PC-3 (cell line): ENCODE data around the gene C6orf47. TPM values are rescaled to one million over a fixed set of nuclear protein-coding genes. Genes with fewer than 3 reads are reported as not detected.

Experiments used
- ATAC-seq: fragments of 200-7000 bp; cut with Tn5 transposase; 2 replicates; pipeline ENCODE4 v1.9.1; 2020; ENCODE audit warnings: mild to moderate bottlenecking, moderate library complexity
- BruUV-seq: library from RNA; stranded (reverse); fragments of 400-500 nt; replicated peaks from 2 replicates; lab custom pipeline; 2021; lab: Mats Ljungman, UMichigan
- CTCF ChIA-PET: fragments of 300-600 bp; sonication (Branson Sonifier 250); formaldehyde crosslinking; loops from one replicate; lab custom pipeline; 2022; ENCODE audit warnings: antibody characterized with exemption; lab: Charles Lee
- POLR2A ChIA-PET: fragments of 300-600 bp; sonication (Branson Sonifier 250); formaldehyde crosslinking; loops from one replicate; lab custom pipeline; 2022; ENCODE audit warnings: antibody characterized with exemption; ENCODE audit not compliant: unreplicated experiment; lab: Charles Lee
- DNase-seq: peaks from one replicate; pipeline ENCODE4 v3.0.0-alpha.2; 2015
- H2AFZ ChIP-seq: fragments of 300-600 bp; sonication (generic); 2 replicates; pipeline ENCODE4 v1.6.0; 2016; ENCODE audit warnings: antibody characterized with exemption, low read length
- H3F3A ChIP-seq: fragments of 300-600 bp; sonication (generic); one replicate; pipeline ENCODE4 v1.6.0; 2017; ENCODE audit warnings: antibody characterized with exemption, low read length, control low read depth, mild to moderate bottlenecking; ENCODE audit not compliant: unreplicated experiment
- H3K27ac ChIP-seq: fragments of 300-600 bp; sonication (generic); 2 replicates; pipeline ENCODE4 v1.5.1; 2016; ENCODE audit warnings: mild to moderate bottlenecking, low read length
- H3K27me3 ChIP-seq: fragments of 300-600 bp; sonication (generic); 2 replicates; pipeline ENCODE4 v1.6.1; 2016; ENCODE audit warnings: low read length, mixed read lengths
- H3K36me3 ChIP-seq: fragments of 300-600 bp; sonication (generic); 2 replicates; pipeline ENCODE4 v1.6.1; 2016; ENCODE audit warnings: low read depth, mixed run types, low read length, mixed read lengths
- H3K4me1 ChIP-seq: fragments of 300-600 bp; sonication (generic); 2 replicates; pipeline ENCODE4 v1.5.1; 2016; ENCODE audit warnings: low read length; ENCODE audit not compliant: insufficient read depth
- H3K4me2 ChIP-seq: fragments of 300-600 bp; sonication (generic); 2 replicates; pipeline ENCODE4 v1.6.0; 2016; ENCODE audit warnings: low read length
- H3K4me3 ChIP-seq: fragments of 300-600 bp; sonication (generic); 2 replicates; pipeline ENCODE4 v1.5.1; 2016; ENCODE audit warnings: mild to moderate bottlenecking, low read length, mixed read lengths
- H3K79me2 ChIP-seq: fragments of 300-600 bp; sonication (generic); 2 replicates; pipeline ENCODE4 v1.6.1; 2017; ENCODE audit warnings: low read length, mixed read lengths
- H3K9ac ChIP-seq: fragments of 300-600 bp; sonication (generic); 2 replicates; pipeline ENCODE4 v1.6.0; 2016; ENCODE audit warnings: mild to moderate bottlenecking, low read length
- H3K9me2 ChIP-seq: fragments of 300-600 bp; sonication (generic); replicated peaks from 2 replicates; pipeline ENCODE4 v1.6.1; 2016; ENCODE audit warnings: mixed run types, low read length, mixed read lengths
- H3K9me3 ChIP-seq: fragments of 300-600 bp; sonication (generic); 2 replicates; pipeline ENCODE4 v1.6.1; 2016; ENCODE audit warnings: low read length, mixed read lengths
- H4K20me1 ChIP-seq: fragments of 300-600 bp; sonication (generic); 2 replicates; pipeline ENCODE4 v1.6.1; 2016; ENCODE audit warnings: low read length, mixed read lengths
- EZH2 ChIP-seq: fragments of 300-600 bp; sonication (generic); IDR thresholded peaks from one replicate; pipeline ENCODE4 v1.6.1; 2017; ENCODE audit warnings: antibody characterized with exemption, mild to moderate bottlenecking, low read length; ENCODE audit not compliant: unreplicated experiment
- EZH2phosphoT487 ChIP-seq: fragments of 300-600 bp; sonication (generic); IDR thresholded peaks from 2 replicates; pipeline ENCODE4 v1.6.1; 2018; ENCODE audit warnings: mild to moderate bottlenecking, antibody characterized with exemption, low read length, borderline replicate concordance
- intact Hi-C: fragments of 100-400 bp; cut with micrococcal nuclease; formaldehyde crosslinking; loops from 2 replicates; pipeline ENCODE4 v1.9.0; 2023
- total RNA-seq: library from RNA; depleted of rRNA; stranded (reverse); fragments of >200 nt; gene quantifications from 2 replicates; pipeline ENCODE4 v1.2.3, GENCODE V29; 2014
- TF ChIP-seq, protein P1 (sequence below): fragments of 300-600 bp; sonication (generic); conservative IDR thresholded peaks from 2 replicates; pipeline ENCODE4 v1.5.1; 2017; ENCODE audit warnings: antibody characterized with exemption, low read depth, mild to moderate bottlenecking, low read length

The C6orf47 gene
- total RNA-seq, 1 experiment from 2014 or later, result 26.3 TPM

DNA sequence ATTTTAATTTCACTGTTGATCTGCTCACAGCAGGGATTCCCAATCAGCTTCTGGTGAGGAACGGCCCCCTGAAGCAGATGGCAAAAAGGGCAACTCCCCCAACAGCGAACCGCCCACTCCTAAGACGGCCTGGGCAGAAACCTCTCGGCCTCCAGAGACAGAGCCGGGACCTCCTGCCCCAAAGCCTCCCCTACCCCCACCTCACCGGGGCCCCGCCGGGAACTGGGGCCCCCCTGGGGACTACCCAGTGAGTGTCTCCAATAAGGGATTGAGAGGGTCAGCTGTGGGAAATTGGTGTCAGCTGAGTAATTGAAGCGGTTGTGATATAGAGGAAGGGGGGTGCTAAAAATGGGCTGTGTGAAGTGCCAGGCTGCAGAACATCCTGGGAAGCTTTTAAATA is 33.6 kb downstream of the C6orf47 start:
- Histone ChIP-seq H3K9ac (no peak overlapping the region), H3K79me2 (peaks cover 38% of the 10 kb centered on the region), H3K27ac (no peak overlapping the region), H3K9me2 (no peaks in the 10 kb centered on the region), H3K27me3 (no peaks in the 10 kb centered on the region), H3K4me1 (peaks cover 11% of the 10 kb centered on the region), H3K9me3 (no peaks in the 10 kb centered on the region), H3K36me3 (peaks cover 83% of the 10 kb centered on the region), H4K20me1 (peaks cover 20% of the 10 kb centered on the region), H2AFZ (no peak overlapping the region), H3F3A (no peaks in the 10 kb centered on the region), H3K4me2 (no peak overlapping the region), H3K4me3 (no peak overlapping the region)
- intact Hi-C loops, result no loop called here
- ATAC-seq (no peak), DNase-seq (no peak)
- CTCF ChIA-PET, result no interaction called here
- POLR2A ChIA-PET, result no interaction called here
- BruUV-seq, result no TSS peak
- TF ChIP-seq EZH2phosphoT487 (no peak), EZH2 (no peak)
- TF ChIP-seq, protein P1, sequence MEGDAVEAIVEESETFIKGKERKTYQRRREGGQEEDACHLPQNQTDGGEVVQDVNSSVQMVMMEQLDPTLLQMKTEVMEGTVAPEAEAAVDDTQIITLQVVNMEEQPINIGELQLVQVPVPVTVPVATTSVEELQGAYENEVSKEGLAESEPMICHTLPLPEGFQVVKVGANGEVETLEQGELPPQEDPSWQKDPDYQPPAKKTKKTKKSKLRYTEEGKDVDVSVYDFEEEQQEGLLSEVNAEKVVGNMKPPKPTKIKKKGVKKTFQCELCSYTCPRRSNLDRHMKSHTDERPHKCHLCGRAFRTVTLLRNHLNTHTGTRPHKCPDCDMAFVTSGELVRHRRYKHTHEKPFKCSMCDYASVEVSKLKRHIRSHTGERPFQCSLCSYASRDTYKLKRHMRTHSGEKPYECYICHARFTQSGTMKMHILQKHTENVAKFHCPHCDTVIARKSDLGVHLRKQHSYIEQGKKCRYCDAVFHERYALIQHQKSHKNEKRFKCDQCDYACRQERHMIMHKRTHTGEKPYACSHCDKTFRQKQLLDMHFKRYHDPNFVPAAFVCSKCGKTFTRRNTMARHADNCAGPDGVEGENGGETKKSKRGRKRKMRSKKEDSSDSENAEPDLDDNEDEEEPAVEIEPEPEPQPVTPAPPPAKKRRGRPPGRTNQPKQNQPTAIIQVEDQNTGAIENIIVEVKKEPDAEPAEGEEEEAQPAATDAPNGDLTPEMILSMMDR, result no peak

DNA sequence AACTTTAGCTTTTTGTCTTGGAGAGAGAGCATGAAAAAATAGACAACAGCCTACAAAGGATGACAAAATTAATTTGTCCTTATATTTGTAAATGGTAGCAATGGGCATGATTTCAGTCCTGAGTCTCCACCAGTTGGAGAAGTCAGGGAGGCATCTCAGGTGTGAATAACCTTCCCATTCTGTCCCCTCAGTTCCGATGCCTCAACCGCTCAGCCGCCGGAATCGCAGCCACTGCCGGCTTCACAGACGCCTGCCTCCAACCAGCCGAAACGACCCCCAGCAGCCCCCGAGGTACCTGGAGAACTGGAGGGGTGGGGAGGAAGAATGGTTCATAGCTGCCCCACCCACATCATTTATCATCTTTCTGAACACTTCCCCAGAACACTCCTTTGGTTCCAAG is 36.5 kb downstream of the C6orf47 start:
- peaks cover 52% of the 10 kb centered on the region for H3K79me2 ChIP-seq
- intact Hi-C loops, result no loop called here
- H3K4me1 ChIP-seq, result peaks cover 17% of the 10 kb centered on the region
- ATAC-seq, result no peak
- TF ChIP-seq EZH2 (no peak), EZH2phosphoT487 (no peak)
- TF ChIP-seq, protein P1, result no peak
- no peaks in the 10 kb centered on the region for H3F3A ChIP-seq
- no peak overlapping the region for H3K4me2 ChIP-seq
- DNase-seq, result no peak
- H4K20me1 ChIP-seq, result peaks cover 24% of the 10 kb centered on the region
- ChIA-PET CTCF (no interaction called here), POLR2A (no interaction called here)
- H2AFZ ChIP-seq, result no peak overlapping the region
- H3K27ac ChIP-seq, result no peak overlapping the region
- no peaks in the 10 kb centered on the region for H3K9me2 ChIP-seq
- no peak overlapping the region for H3K9ac ChIP-seq
- H3K9me3 ChIP-seq, result no peaks in the 10 kb centered on the region
- no TSS peak for BruUV-seq
- H3K27me3 ChIP-seq, result no peaks in the 10 kb centered on the region
- no peak overlapping the region for H3K4me3 ChIP-seq
- peaks cover 55% of the 10 kb centered on the region for H3K36me3 ChIP-seq

DNA sequence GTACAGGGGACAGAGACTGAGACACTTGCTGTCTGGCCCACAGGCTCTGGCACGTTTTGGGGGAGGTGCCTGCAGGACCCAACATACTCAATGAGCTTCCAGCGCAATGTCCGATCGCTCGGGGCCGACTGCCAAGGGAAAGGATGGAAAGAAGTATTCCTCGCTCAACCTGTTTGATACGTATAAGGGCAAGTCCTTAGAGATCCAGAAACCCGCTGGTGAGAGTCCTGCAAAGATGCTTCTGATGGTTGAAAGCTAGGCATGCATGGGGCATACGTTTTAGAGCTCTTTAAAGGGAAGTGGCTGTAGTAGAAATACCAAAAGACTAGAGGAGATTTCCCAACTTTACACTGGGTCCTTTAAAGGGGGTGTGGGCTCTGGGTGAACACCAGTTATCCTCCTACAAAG is 37.9 kb downstream of the C6orf47 start:
- Histone ChIP-seq H3K9me2 (no peaks in the 10 kb centered on the region), H3K36me3 (peaks cover 42% of the 10 kb centered on the region), H3K9me3 (no peaks in the 10 kb centered on the region), H3K27me3 (no peaks in the 10 kb centered on the region), H3K79me2 (peaks cover 52% of the 10 kb centered on the region), H2AFZ (no peak overlapping the region), H3F3A (no peaks in the 10 kb centered on the region), H3K4me1 (peaks cover 17% of the 10 kb centered on the region), H3K4me3 (peak overlapping the region; percentile 99), H3K27ac (peak overlapping the region; percentile 79), H4K20me1 (peaks cover 24% of the 10 kb centered on the region), H3K9ac (peak overlapping the region; percentile 99), H3K4me2 (peak overlapping the region; percentile 98)
- intact Hi-C loops, result no loop called here
- ChIA-PET CTCF (no interaction called here), POLR2A (interaction anchor here (0.5 kb wide), 1 partner anchor 29 kb away, joined by 4 read pairs; no protein-coding TSS in a partner anchor)
- no TSS peak for BruUV-seq
- TF ChIP-seq EZH2 (no peak), EZH2phosphoT487 (no peak)
- TF ChIP-seq, protein P1, result no peak
- no peak for ATAC-seq
- DNase-seq, result peak; percentile 60
